Nephron (organoid): ENCODE measurements around the gene GABRP.

Experiments used
- H3K27ac Mint-ChIP-seq, 3 experiments: 2 replicates each; pipeline ENCODE4 v1.8.0; 2020; ENCODE audit warnings: mixed read lengths in 3 of 3, mild to moderate bottlenecking in 2 of 3, moderate library complexity in 1 of 3
- H3K27me3 Mint-ChIP-seq: 2 replicates; pipeline ENCODE4 v1.8.0; 2021; ENCODE audit warnings: low read depth, mild to moderate bottlenecking, moderate library complexity, mixed read lengths
- H3K36me3 Mint-ChIP-seq: 2 replicates; pipeline ENCODE4 v1.8.0; 2020; ENCODE audit warnings: low read depth, mixed read lengths
- H3K4me1 Mint-ChIP-seq: 2 replicates; pipeline ENCODE4 v1.8.0; 2020; ENCODE audit warnings: mixed read lengths
- H3K4me3 Mint-ChIP-seq, 3 experiments: 2 replicates each; pipeline ENCODE4 v1.8.0; 2020; ENCODE audit warnings: mild to moderate bottlenecking in 3 of 3, mixed read lengths in 3 of 3, moderate library complexity in 2 of 3
- H3K9me3 Mint-ChIP-seq: 2 replicates; pipeline ENCODE4 v1.8.0; 2020; ENCODE audit warnings: mixed read lengths
- CTCF ChIP-seq, 3 experiments: fragments of 200-600 bp; sonication (generic); IDR thresholded peaks; one replicate each; pipeline ENCODE4 v1.5.0; 2021; ENCODE audit warnings: antibody characterized with exemption in 3 of 3; ENCODE audit not compliant: unreplicated experiment in 3 of 3

Gene GABRP

GRCh38 chr5:170836226-170836625 is 52.7 kb downstream of the GABRP start:
- H3K36me3 Mint-ChIP-seq, result peaks cover 4% of the 10 kb centered on the region
- no peak overlapping the region for H3K4me3 Mint-ChIP-seq
- H3K27ac Mint-ChIP-seq, result no peak overlapping the region
- no peak for TF ChIP-seq CTCF (IDR thresholded peaks at IDR 0.05; ENCODE audit: unreplicated experiment in 3 of 3)
- no peaks in the 10 kb centered on the region for H3K27me3 Mint-ChIP-seq
- peaks cover 4% of the 10 kb centered on the region for H3K9me3 Mint-ChIP-seq
- H3K4me1 Mint-ChIP-seq, result peaks cover 8% of the 10 kb centered on the region

GRCh38 chr5:170843870-170844269 is 60.3 kb downstream of the GABRP start:
- no peak for TF ChIP-seq CTCF (IDR thresholded peaks at IDR 0.05; ENCODE audit: unreplicated experiment in 3 of 3)
- Mint-ChIP-seq H3K9me3 (peaks cover 3% of the 10 kb centered on the region), H3K27ac (no peak overlapping the region), H3K36me3 (no peaks in the 10 kb centered on the region), H3K27me3 (no peaks in the 10 kb centered on the region), H3K4me1 (no peaks in the 10 kb centered on the region), H3K4me3 (no peak overlapping the region)

GRCh38 chr5:170844651-170845050 is 61.1 kb downstream of the GABRP start:
- Mint-ChIP-seq H3K4me1 (no peaks in the 10 kb centered on the region), H3K27me3 (no peaks in the 10 kb centered on the region), H3K27ac (no peak overlapping the region), H3K4me3 (no peak overlapping the region), H3K36me3 (no peaks in the 10 kb centered on the region), H3K9me3 (peaks cover 3% of the 10 kb centered on the region)
- TF ChIP-seq CTCF (IDR thresholded peaks at IDR 0.05; ENCODE audit: unreplicated experiment in 3 of 3), result no peak

- no peak for TF ChIP-seq CTCF (IDR thresholded peaks at IDR 0.05; ENCODE audit: unreplicated experiment in 3 of 3)
- no peak overlapping the region for H3K27ac Mint-ChIP-seq
- H3K27me3 Mint-ChIP-seq, result no peaks in the 10 kb centered on the region
- H3K9me3 Mint-ChIP-seq, result peaks cover 3% of the 10 kb centered on the region
- no peaks in the 10 kb centered on the region for H3K4me1 Mint-ChIP-seq
- no peaks in the 10 kb centered on the region for H3K36me3 Mint-ChIP-seq
- H3K4me3 Mint-ChIP-seq, result no peak overlapping the region
These were observed 62.9 kb downstream of the GABRP start for GRCh38 chr5:170846416-170846815.

GRCh38 chr5:170846846-170847245 is 63.3 kb downstream of the GABRP start:
- H3K4me1 Mint-ChIP-seq, result no peaks in the 10 kb centered on the region
- no peak for TF ChIP-seq CTCF (IDR thresholded peaks at IDR 0.05; ENCODE audit: unreplicated experiment in 3 of 3)
- H3K27me3 Mint-ChIP-seq, result no peaks in the 10 kb centered on the region
- H3K9me3 Mint-ChIP-seq, result peaks cover 3% of the 10 kb centered on the region
- H3K36me3 Mint-ChIP-seq, result no peaks in the 10 kb centered on the region
- H3K4me3 Mint-ChIP-seq, result no peak overlapping the region
- H3K27ac Mint-ChIP-seq, result no peak overlapping the region

- H3K9me3 Mint-ChIP-seq, result peaks cover 3% of the 10 kb centered on the region
- no peak for TF ChIP-seq CTCF (IDR thresholded peaks at IDR 0.05; ENCODE audit: unreplicated experiment in 3 of 3)
- no peak overlapping the region for H3K27ac Mint-ChIP-seq
- H3K4me1 Mint-ChIP-seq, result no peaks in the 10 kb centered on the region
- H3K4me3 Mint-ChIP-seq, result no peak overlapping the region
- H3K36me3 Mint-ChIP-seq, result no peaks in the 10 kb centered on the region
- H3K27me3 Mint-ChIP-seq, result no peaks in the 10 kb centered on the region
These were observed 64.5 kb downstream of the GABRP start for GRCh38 chr5:170848033-170848432.
